Pancreas (tissue), 10 donors: Measurements from ENCODE around the gene AKNAD1. TPM values are rescaled to one million over a fixed set of nuclear protein-coding genes. Genes with fewer than 3 reads are reported as not detected.
"Not testable (repeated sequence)": the region's sequence is repeated elsewhere in the genome, so short reads cannot be mapped to it uniquely, and the experiment has no call there.

Source experiments
- ATAC-seq, 4 donors: fragments of 200-7000 bp; cut with Tn5 transposase; one replicate each; pipeline versions ENCODE4 v1.8.0 to v1.9.1; 2020; ENCODE audit warnings: mild to moderate bottlenecking in 4 of 4, moderate library complexity in 4 of 4
- DNase-seq, 6 donors: peaks; one replicate each; pipeline ENCODE4 v3.0.0-alpha.2; 2020
- FAIRE-seq: peaks from 2 replicates; lab custom pipeline; 2012; peaks lifted over from hg19 to GRCh38; lab: Jason Lieb, UNC
- H3K27ac ChIP-seq, 4 donors: fragments of 200-600 bp; sonication (generic); 1 replicate in 3 of 4; 2 replicates in 1 of 4; pipeline versions ENCODE4 v1.5.0 to v1.8.0; 2020
- H3K27me3 ChIP-seq, 4 donors: fragments of 200-600 bp; one replicate each; pipeline ENCODE4 v1.8.0; 2021
- H3K36me3 ChIP-seq, 3 donors: fragments of 200-600 bp; sonication (generic) in 1 of 3; one replicate each; pipeline versions ENCODE4 v1.5.0 to v1.8.0; 2020 to 2021
- H3K4me1 ChIP-seq, 3 donors: fragments of 200-600 bp; one replicate each; pipeline ENCODE4 v1.8.0; 2021
- H3K4me3 ChIP-seq, 4 donors: fragments of 200-600 bp; sonication (generic) in 2 of 4; one replicate each; pipeline versions ENCODE4 v1.5.0 to v1.8.0; 2020 to 2021
- H3K9me3 ChIP-seq, 4 donors: fragments of 200-600 bp; one replicate each; pipeline ENCODE4 v1.8.0; 2021
- WGBS, 2 donors: extraction: QIAGEN DNeasy Blood & Tissue Kit; methylation state at CpG; one replicate each; pipeline ENCODE4 v1.1.7; 2013; 5-methylcytosine and 5-hydroxymethylcytosine counted together
- intact Hi-C, 3 donors: fragments of 100-400 bp; cut with DNase I; formaldehyde crosslinking; loops; one replicate each; pipeline versions ENCODE4 v1.11.1 to v1.14.2; 2022
- polyA plus RNA-seq, 2 donors: library from polyadenylated mRNA; stranded (reverse); fragments of 200-250 nt; gene quantifications; one replicate each; pipeline ENCODE4 v1.2.3, GENCODE V29; 2013
- total RNA-seq, 6 donors: library from RNA; stranded (reverse); fragmentation: NEBNext Ultra II Directional in 4 of 6; extraction: Animal tissue kit (Norgen Biotek cat#: 25700) in 4 of 6; gene quantifications; one replicate each; pipeline versions ENCODE4 v1.2.1 to v1.2.4, GENCODE V29; 2021 to 2023
- TF ChIP-seq, protein P1 (sequence below), 4 donors: fragments of 200-600 bp; sonication (generic) in 3 of 4; IDR thresholded peaks; one replicate each; pipeline versions ENCODE4 v1.5.0 to v1.8.0; 2021; ENCODE audit warnings: antibody characterized with exemption in 4 of 4
- donor health status: healthy with polysubstance abuse.
- donor health status: DM: no; HTN: no; CAD: no; lungs with moderate emphysema.
- donor health status: DM: no; HTN: no; CAD: no.
- donor health status: control.
- donor health status: control.
- donor health status: Bipolar disorder and iron deficiency.
- donor health status: DM: yes; HTN: yes; CAD: no.
- donor health status: DM: no; HTN: no; CAD: no.
- donor health status: DM: no; HTN: no; CAD: no.
- donor health status: DM: yes; HTN: yes; CAD: no.

AKNAD1 gene
- total and polyA plus RNA-seq, 8 donors = 0.23 TPM; not detected in 7

DNA sequence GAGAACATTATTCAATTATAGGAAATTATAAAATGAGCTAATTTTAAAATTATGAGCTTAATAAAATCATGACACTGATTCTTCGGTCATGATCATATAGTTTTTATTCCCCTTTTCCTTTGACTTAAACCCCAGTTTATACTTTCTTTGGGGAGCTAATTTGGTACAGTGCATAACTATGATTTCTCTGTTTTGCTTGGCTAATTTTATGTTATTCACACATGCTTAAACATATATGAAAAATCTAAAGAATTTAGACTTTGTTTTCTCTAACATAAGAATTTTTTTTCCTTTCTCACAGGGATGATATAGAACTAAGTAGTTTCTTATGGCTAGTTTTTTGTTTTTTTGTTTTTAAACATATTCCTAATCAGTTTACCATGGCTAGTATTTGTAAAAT is 57.9 kb downstream of the AKNAD1 start:
- ATAC-seq (no peak), DNase-seq (no peak), FAIRE-seq (no peak)
- H3K4me1 ChIP-seq = no peaks in the 10 kb centered on the region
- H3K9me3 ChIP-seq = no peaks in the 10 kb centered on the region
- intact Hi-C loops = no loop called here
- peaks cover 0 to 57% (median 26%) of the 10 kb centered on the region in 3 donors for H3K36me3 ChIP-seq
- H3K27ac ChIP-seq = no peak overlapping the region
- no peaks in the 10 kb centered on the region for H3K27me3 ChIP-seq
- TF ChIP-seq, protein P1, sequence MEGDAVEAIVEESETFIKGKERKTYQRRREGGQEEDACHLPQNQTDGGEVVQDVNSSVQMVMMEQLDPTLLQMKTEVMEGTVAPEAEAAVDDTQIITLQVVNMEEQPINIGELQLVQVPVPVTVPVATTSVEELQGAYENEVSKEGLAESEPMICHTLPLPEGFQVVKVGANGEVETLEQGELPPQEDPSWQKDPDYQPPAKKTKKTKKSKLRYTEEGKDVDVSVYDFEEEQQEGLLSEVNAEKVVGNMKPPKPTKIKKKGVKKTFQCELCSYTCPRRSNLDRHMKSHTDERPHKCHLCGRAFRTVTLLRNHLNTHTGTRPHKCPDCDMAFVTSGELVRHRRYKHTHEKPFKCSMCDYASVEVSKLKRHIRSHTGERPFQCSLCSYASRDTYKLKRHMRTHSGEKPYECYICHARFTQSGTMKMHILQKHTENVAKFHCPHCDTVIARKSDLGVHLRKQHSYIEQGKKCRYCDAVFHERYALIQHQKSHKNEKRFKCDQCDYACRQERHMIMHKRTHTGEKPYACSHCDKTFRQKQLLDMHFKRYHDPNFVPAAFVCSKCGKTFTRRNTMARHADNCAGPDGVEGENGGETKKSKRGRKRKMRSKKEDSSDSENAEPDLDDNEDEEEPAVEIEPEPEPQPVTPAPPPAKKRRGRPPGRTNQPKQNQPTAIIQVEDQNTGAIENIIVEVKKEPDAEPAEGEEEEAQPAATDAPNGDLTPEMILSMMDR (IDR thresholded peaks at IDR 0.05) = no peak
- no peak overlapping the region for H3K4me3 ChIP-seq
- 95 to 99% methylated on average over 1 of the region's 1 CpG for WGBS, 2 donors

DNA sequence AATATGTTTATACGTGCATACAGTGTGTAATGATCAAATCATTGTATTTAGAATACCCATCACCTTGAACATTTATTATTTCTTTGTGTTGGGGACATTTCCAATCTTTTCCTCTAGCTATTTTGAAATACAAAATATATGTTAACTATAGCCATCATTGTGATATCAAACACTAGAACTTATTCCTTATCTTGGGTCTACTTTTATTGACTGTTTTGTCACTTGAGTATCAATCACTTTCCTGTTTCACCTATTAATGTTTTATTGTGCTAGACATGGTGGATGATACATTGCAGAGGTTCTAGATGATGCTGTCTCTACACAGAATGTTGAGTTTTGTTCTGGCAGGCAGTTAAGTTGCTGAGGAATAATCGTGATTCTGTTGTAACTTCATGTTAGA is 64.5 kb downstream of the AKNAD1 start:
- TF ChIP-seq, protein P1 (IDR thresholded peaks at IDR 0.05) = no peak
- Histone ChIP-seq H3K36me3 (peaks cover 0 to 18% (median 15%) of the 10 kb centered on the region in 3 donors), H3K27ac (no peak overlapping the region), H3K9me3 (peaks cover 0 to 6% (median 0%) of the 10 kb centered on the region in 4 donors), H3K4me1 (no peaks in the 10 kb centered on the region), H3K4me3 (no peak overlapping the region), H3K27me3 (no peaks in the 10 kb centered on the region)
- ATAC-seq = no peak
- WGBS, 2 donors = 92 to 93% methylated on average over 2 of the region's 2 CpGs
- no peak for DNase-seq
- intact Hi-C loops = no loop called here
- FAIRE-seq = no peak

DNA sequence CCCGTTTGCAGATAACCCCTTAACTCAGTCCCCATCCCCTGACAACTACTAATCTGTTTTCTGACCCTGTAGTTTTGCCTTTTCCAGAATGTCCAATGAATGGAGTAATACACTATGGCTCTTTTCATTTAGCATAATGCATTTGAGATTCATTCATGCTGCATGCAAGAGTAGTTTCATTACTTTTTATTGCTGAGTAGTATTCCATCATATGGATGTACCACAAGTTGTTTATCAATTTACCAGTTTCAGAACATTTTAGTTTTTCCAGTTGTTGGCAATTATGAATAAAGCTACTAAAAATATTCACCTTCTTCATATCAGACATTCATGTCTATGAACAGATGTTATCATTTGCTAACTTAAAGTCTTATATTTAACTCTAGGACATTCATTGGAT is 65.1 kb downstream of the AKNAD1 start:
- no peak for ATAC-seq
- H3K9me3 ChIP-seq = peaks cover 0 to 6% (median 0%) of the 10 kb centered on the region in 4 donors
- no peaks in the 10 kb centered on the region for H3K27me3 ChIP-seq
- no peak overlapping the region for H3K4me3 ChIP-seq
- no peak for FAIRE-seq
- no peaks in the 10 kb centered on the region for H3K4me1 ChIP-seq
- peaks cover 0 to 13% (median 12%) of the 10 kb centered on the region in 3 donors for H3K36me3 ChIP-seq
- intact Hi-C loops = no loop called here
- TF ChIP-seq, protein P1 (IDR thresholded peaks at IDR 0.05) = no peak
- no peak for DNase-seq
- WGBS, 2 donors = 93 to 100% methylated on average over 1 of the region's 1 CpG
- H3K27ac ChIP-seq = no peak overlapping the region

DNA sequence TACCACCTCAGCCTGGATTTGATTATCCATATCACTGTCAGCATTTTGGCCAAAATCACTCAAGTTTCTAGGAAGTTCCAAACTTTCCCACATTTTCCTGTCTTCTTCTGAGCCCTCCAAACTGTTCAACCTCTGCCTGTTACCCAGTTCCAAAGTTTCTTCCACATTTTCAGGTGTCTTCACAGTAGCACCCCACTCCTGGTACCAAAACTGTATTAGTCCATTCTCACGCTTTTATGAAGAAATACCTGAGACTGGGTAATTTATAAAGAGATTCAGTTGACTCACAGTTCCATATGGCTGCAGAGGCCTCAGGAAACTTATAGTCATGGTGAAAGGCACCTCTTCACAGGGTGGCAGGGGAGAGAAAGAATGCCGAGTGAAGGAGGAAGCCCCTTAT is 71.0 kb downstream of the AKNAD1 start:
- TF ChIP-seq, protein P1 (IDR thresholded peaks at IDR 0.05) = no peak
- intact Hi-C loops = no loop called here
- Histone ChIP-seq H3K4me3 (no peak overlapping the region), H3K36me3 (peaks cover 0 to 28% (median 7%) of the 10 kb centered on the region in 3 donors), H3K27ac (no peak overlapping the region), H3K27me3 (no peaks in the 10 kb centered on the region), H3K9me3 (no peaks in the 10 kb centered on the region), H3K4me1 (no peaks in the 10 kb centered on the region)
- ATAC-seq (no peak), FAIRE-seq (no peak), DNase-seq (no peak)
- 94 to 96% methylated on average over 2 of the region's 2 CpGs for WGBS, 2 donors

DNA sequence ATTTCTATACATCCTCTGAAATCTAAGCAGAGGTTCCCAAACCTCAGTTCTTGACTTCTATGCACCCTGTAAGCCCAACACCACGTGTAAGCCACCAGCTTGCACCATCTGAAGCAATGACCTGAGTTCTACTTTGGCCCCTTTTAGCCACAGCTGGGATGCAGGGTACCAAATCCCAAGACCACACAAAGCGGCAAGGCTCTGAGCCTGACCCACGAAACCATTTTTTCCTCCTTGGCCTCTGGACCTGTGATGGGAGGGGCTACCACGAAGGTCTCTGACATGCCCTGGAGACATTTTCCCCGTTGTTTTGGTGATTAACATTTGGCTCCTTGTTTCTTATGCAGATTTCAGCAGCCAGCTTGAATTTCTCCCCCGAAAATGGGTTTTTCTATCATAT is 71.6 kb downstream of the AKNAD1 start:
- DNase-seq = no peak
- Histone ChIP-seq H3K27ac (no peak overlapping the region), H3K9me3 (no peaks in the 10 kb centered on the region), H3K27me3 (no peaks in the 10 kb centered on the region), H3K36me3 (peaks cover 0 to 28% (median 7%) of the 10 kb centered on the region in 3 donors), H3K4me3 (no peak overlapping the region), H3K4me1 (no peaks in the 10 kb centered on the region)
- 93 to 94% methylated on average over 6 of the region's 6 CpGs for WGBS, 2 donors
- TF ChIP-seq, protein P1 (IDR thresholded peaks at IDR 0.05) = no peak
- FAIRE-seq = no peak
- ATAC-seq = no peak
- intact Hi-C loops = no loop called here

DNA sequence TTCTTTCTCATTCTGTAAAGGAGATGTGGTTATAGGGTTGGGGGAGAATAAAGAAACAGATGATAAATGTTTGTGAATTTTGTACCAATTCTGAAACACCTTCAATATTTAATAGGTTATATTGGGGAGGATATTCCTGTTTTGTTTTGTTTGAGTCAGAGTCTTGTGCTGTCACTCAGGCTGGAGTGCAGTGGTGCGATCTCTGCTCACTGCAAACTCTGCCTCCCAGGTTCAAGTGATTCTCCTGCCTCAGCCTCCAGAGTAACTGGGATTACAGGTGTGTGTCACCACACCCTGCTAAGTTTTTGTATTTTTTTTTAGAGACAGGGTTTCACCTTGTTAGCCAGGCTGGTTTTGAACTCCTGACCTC is 75.3 kb downstream of the AKNAD1 start:
- intact Hi-C loops, DNase-seq, H3K4me3 ChIP-seq, ATAC-seq, H3K4me1 ChIP-seq, H3K27me3 ChIP-seq, FAIRE-seq, H3K9me3 ChIP-seq, H3K27ac ChIP-seq: not testable (repeated sequence)
- WGBS, 2 donors = 98 to 100% methylated on average over 1 of the region's 1 CpG
- H3K36me3 ChIP-seq = peaks cover 0 to 50% (median 7%) of the 10 kb centered on the region in 3 donors
